ENCODE measurements around the gene CBFA2T2.

The CBFA2T2 gene

DNA sequence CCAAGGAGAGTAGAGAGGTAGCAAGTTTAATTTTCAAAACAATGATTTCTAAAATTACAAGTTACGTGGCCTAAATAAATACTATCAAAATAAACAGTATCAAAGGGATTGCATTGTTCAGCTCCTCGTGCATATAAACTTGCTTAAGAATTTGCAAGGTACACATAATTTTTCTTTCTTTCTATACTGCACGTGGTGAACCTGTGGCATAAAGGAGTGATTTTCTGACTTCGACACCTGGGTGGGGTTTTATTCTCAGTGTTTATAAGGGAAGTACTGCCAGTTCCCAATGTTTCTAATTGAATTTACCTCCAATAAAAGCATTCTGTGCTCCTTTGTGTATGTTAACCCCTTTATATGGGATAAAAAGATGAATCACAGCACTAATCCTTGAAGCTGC is 122.1 kb downstream of the CBFA2T2 start:
- no peak overlapping the region for H4K12ac ChIP-seq (ENCODE audit: low read depth, low read length)
- no peak overlapping the region for H2AK5ac ChIP-seq (ENCODE audit: low read length)
- no peak overlapping the region for H3K23ac ChIP-seq (ENCODE audit: low read length)
- H2BK12ac ChIP-seq (ENCODE audit: low read length), result no peak overlapping the region
- no peak overlapping the region for H3K18ac ChIP-seq (ENCODE audit: low read length)
- H3K4ac ChIP-seq (ENCODE audit: low read depth, low read length), result no peak overlapping the region
- H3K4me2 ChIP-seq (ENCODE audit: low read length), result no peak overlapping the region
- DNase-seq, result no peak
- H3K79me1 ChIP-seq (ENCODE audit: low read length), result no peaks in the 10 kb centered on the region
- H3K79me2 ChIP-seq (ENCODE audit: control insufficient read depth, insufficient read depth, low read length, poor library complexity), result no peaks in the 10 kb centered on the region
- H3K27ac ChIP-seq (ENCODE audit: low read depth, low read length), result no peak overlapping the region
- peaks cover 5 to 12% of the 10 kb centered on the region in 2 experiments for H3K36me3 ChIP-seq (ENCODE audit: control insufficient read depth in 1 of 2, insufficient read depth in 2 of 2, low read length in 2 of 2)
- H4K91ac ChIP-seq (ENCODE audit: low read depth, low read length), result no peak overlapping the region
- no peak overlapping the region for H2AFZ ChIP-seq (ENCODE audit: insufficient read depth, low read length, poor library complexity)
- no peaks in the 10 kb centered on the region for H3K9me3 ChIP-seq (ENCODE audit: insufficient read depth, low read depth, low read length)
- no peak overlapping the region for H3K9ac ChIP-seq (ENCODE audit: low read length)
- H3K4me1 ChIP-seq (ENCODE audit: control insufficient read depth in 1 of 2, insufficient read depth in 2 of 2, low read length in 2 of 2), result no peaks in the 10 kb centered on the region
- no peaks in the 10 kb centered on the region for H3K27me3 ChIP-seq (ENCODE audit: insufficient read depth, low read length)
- no CpG with 5 or more reads among the region's 4 CpGs for WGBS (ENCODE audit: extremely low coverage, insufficient coverage, insufficient read length)
- no peak overlapping the region for H2BK120ac ChIP-seq (ENCODE audit: insufficient read depth, low read length, poor library complexity)
- H2BK5ac ChIP-seq (ENCODE audit: low read depth, low read length, poor library complexity), result no peak overlapping the region
- H3K14ac ChIP-seq (ENCODE audit: low read length), result no peak overlapping the region
- H4K8ac ChIP-seq (ENCODE audit: low read depth, low read length), result no peak overlapping the region
- no peak overlapping the region for H3K4me3 ChIP-seq (ENCODE audit: low read depth, low read length)

DNA sequence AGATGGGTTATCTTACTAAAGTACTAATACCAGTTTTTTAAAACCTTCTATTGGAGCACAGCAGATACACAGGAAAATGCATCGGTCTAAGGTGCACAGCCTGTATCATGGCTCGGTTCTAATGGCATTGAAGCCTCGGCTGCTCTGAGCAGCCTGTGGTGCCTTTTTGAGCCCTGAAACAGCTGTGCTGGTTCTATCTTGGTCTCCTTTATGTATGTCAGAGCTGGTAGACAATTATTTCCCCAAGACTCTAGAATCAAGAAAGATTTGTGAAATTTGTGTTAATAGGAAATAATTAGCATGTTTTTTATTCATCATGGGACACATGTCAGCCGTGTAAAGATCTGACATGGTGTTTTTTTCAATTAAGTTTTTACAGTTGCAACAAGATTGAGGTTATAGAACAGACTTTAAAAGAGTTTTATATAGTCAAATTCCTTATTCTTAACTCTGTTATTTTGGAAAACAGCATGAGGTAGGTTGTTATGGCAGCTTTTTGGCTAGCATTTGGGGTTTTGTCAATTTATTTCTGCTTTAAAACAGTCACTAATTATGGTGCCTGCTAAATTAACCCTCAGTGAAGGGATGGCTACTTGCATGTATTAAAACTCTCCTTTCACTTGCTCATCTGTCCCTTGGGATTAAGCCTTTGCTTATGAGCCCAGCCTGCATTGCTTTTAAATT is 132.0 kb downstream of the CBFA2T2 start:
- Histone ChIP-seq H4K91ac (ENCODE audit: low read depth, low read length) (no peak overlapping the region), H3K23ac (ENCODE audit: low read length) (no peak overlapping the region), H3K4me1 (ENCODE audit: control insufficient read depth in 1 of 2, insufficient read depth in 2 of 2, low read length in 2 of 2) (no peaks in the 10 kb centered on the region), H3K79me1 (ENCODE audit: low read length) (no peaks in the 10 kb centered on the region), H2BK12ac (ENCODE audit: low read length) (no peak overlapping the region), H3K36me3 (ENCODE audit: control insufficient read depth in 1 of 2, insufficient read depth in 2 of 2, low read length in 2 of 2) (peaks cover 13 to 16% of the 10 kb centered on the region in 2 experiments), H3K4me3 (ENCODE audit: low read depth, low read length) (no peak overlapping the region), H4K8ac (ENCODE audit: low read depth, low read length) (no peak overlapping the region), H4K12ac (ENCODE audit: low read depth, low read length) (no peak overlapping the region), H3K18ac (ENCODE audit: low read length) (no peak overlapping the region), H3K9me3 (ENCODE audit: insufficient read depth, low read depth, low read length) (no peaks in the 10 kb centered on the region), H2AK5ac (ENCODE audit: low read length) (no peak overlapping the region), H3K27ac (ENCODE audit: low read depth, low read length) (no peak overlapping the region), H2BK5ac (ENCODE audit: low read depth, low read length, poor library complexity) (no peak overlapping the region), H3K4ac (ENCODE audit: low read depth, low read length) (no peak overlapping the region), H3K27me3 (ENCODE audit: insufficient read depth, low read length) (no peaks in the 10 kb centered on the region), H3K4me2 (ENCODE audit: low read length) (no peak overlapping the region), H2AFZ (ENCODE audit: insufficient read depth, low read length, poor library complexity) (no peak overlapping the region), H3K14ac (ENCODE audit: low read length) (no peak overlapping the region), H3K79me2 (ENCODE audit: control insufficient read depth, insufficient read depth, low read length, poor library complexity) (no peaks in the 10 kb centered on the region), H3K9ac (ENCODE audit: low read length) (no peak overlapping the region), H2BK120ac (ENCODE audit: insufficient read depth, low read length, poor library complexity) (no peak overlapping the region)
- DNase-seq, result no peak
- WGBS (ENCODE audit: extremely low coverage, insufficient coverage, insufficient read length), result no CpG with 5 or more reads among the region's 4 CpGs

DNA sequence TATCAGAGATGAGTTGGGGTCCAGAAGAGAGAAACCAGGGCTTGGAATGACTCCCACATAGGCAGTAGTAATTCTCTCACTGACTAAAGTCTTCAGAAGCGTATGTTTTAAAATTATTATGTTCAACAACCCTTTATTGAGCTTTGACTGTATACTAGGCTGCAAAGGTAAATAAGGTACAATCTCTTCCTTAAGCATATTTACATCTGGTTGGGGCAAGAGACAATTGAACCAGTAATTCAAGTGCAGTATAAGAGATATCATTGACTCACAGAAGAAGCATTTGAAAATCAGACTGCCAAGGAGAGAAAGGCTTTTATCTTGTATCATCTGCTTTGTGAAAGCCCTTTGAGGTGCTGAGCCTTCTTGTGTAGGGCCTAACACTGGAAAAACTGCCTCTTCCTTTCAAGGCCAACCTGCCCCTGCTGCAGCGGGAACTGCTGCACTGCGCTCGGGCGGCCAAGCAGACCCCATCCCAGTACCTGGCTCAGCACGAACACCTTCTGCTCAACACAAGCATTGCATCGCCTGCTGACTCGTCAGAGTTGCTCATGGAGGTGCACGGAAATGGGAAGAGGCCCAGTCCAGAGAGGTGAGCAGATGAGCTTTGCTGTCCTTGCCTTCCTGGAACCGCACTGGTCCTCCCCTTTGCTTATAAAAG is 132.9 kb downstream of the CBFA2T2 start:
- Histone ChIP-seq H2BK5ac (ENCODE audit: low read depth, low read length, poor library complexity) (no peak overlapping the region), H2BK12ac (ENCODE audit: low read length) (no peak overlapping the region), H3K36me3 (ENCODE audit: control insufficient read depth in 1 of 2, insufficient read depth in 2 of 2, low read length in 2 of 2) (peaks cover 16% of the 10 kb centered on the region in 2 experiments), H3K23ac (ENCODE audit: low read length) (no peak overlapping the region), H3K4ac (ENCODE audit: low read depth, low read length) (no peak overlapping the region), H2BK120ac (ENCODE audit: insufficient read depth, low read length, poor library complexity) (no peak overlapping the region), H3K14ac (ENCODE audit: low read length) (no peak overlapping the region), H4K12ac (ENCODE audit: low read depth, low read length) (no peak overlapping the region), H3K27ac (ENCODE audit: low read depth, low read length) (no peak overlapping the region), H3K79me2 (ENCODE audit: control insufficient read depth, insufficient read depth, low read length, poor library complexity) (no peaks in the 10 kb centered on the region), H3K9ac (ENCODE audit: low read length) (no peak overlapping the region), H3K4me2 (ENCODE audit: low read length) (no peak overlapping the region), H2AK5ac (ENCODE audit: low read length) (no peak overlapping the region), H3K4me3 (ENCODE audit: low read depth, low read length) (no peak overlapping the region), H3K27me3 (ENCODE audit: insufficient read depth, low read length) (no peaks in the 10 kb centered on the region), H3K79me1 (ENCODE audit: low read length) (no peaks in the 10 kb centered on the region), H4K8ac (ENCODE audit: low read depth, low read length) (no peak overlapping the region), H3K18ac (ENCODE audit: low read length) (no peak overlapping the region), H4K91ac (ENCODE audit: low read depth, low read length) (no peak overlapping the region), H3K9me3 (ENCODE audit: insufficient read depth, low read depth, low read length) (no peaks in the 10 kb centered on the region), H2AFZ (ENCODE audit: insufficient read depth, low read length, poor library complexity) (no peak overlapping the region), H3K4me1 (ENCODE audit: control insufficient read depth in 1 of 2, insufficient read depth in 2 of 2, low read length in 2 of 2) (no peaks in the 10 kb centered on the region)
- DNase-seq, result no peak
- WGBS (ENCODE audit: extremely low coverage, insufficient coverage, insufficient read length), result no CpG with 5 or more reads among the region's 10 CpGs

DNA sequence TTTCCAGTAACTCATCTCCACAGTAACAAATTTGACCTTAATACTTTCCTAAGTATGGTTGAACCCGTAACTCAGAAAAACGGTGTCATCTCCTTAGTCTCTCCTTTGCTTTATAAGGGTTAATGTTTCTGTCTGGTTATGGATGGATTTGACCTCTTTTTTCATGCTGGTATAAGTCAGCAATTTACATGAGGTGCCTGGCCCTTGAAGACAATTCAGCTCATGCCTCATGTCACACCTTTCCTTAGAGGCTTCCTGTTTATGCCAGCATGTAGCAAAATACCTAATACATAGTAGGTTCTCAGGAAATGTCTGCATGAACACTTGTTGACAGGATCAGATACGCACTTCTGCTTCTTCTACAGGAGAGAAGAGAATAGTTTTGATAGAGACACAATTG is 134.5 kb downstream of the CBFA2T2 start:
- no peak overlapping the region for H3K4ac ChIP-seq (ENCODE audit: low read depth, low read length)
- H3K14ac ChIP-seq (ENCODE audit: low read length), result no peak overlapping the region
- no peak overlapping the region for H2AK5ac ChIP-seq (ENCODE audit: low read length)
- no peak overlapping the region for H3K9ac ChIP-seq (ENCODE audit: low read length)
- H2BK120ac ChIP-seq (ENCODE audit: insufficient read depth, low read length, poor library complexity), result no peak overlapping the region
- H2AFZ ChIP-seq (ENCODE audit: insufficient read depth, low read length, poor library complexity), result no peak overlapping the region
- H3K23ac ChIP-seq (ENCODE audit: low read length), result no peak overlapping the region
- H3K27me3 ChIP-seq (ENCODE audit: insufficient read depth, low read length), result no peaks in the 10 kb centered on the region
- H3K79me1 ChIP-seq (ENCODE audit: low read length), result no peaks in the 10 kb centered on the region
- H3K4me3 ChIP-seq (ENCODE audit: low read depth, low read length), result no peak overlapping the region
- no peak for DNase-seq
- H4K91ac ChIP-seq (ENCODE audit: low read depth, low read length), result no peak overlapping the region
- no peak overlapping the region for H2BK5ac ChIP-seq (ENCODE audit: low read depth, low read length, poor library complexity)
- H3K79me2 ChIP-seq (ENCODE audit: control insufficient read depth, insufficient read depth, low read length, poor library complexity), result no peaks in the 10 kb centered on the region
- H2BK12ac ChIP-seq (ENCODE audit: low read length), result no peak overlapping the region
- H3K27ac ChIP-seq (ENCODE audit: low read depth, low read length), result no peak overlapping the region
- no peak overlapping the region for H3K18ac ChIP-seq (ENCODE audit: low read length)
- no CpG with 5 or more reads among the region's 3 CpGs for WGBS (ENCODE audit: extremely low coverage, insufficient coverage, insufficient read length)
- H4K12ac ChIP-seq (ENCODE audit: low read depth, low read length), result no peak overlapping the region
- no peak overlapping the region for H4K8ac ChIP-seq (ENCODE audit: low read depth, low read length)
- no peaks in the 10 kb centered on the region for H3K4me1 ChIP-seq (ENCODE audit: control insufficient read depth in 1 of 2, insufficient read depth in 2 of 2, low read length in 2 of 2)
- H3K36me3 ChIP-seq (ENCODE audit: control insufficient read depth in 1 of 2, insufficient read depth in 2 of 2, low read length in 2 of 2), result peaks cover 12 to 16% of the 10 kb centered on the region in 2 experiments
- H3K9me3 ChIP-seq (ENCODE audit: insufficient read depth, low read depth, low read length), result no peaks in the 10 kb centered on the region
- no peak overlapping the region for H3K4me2 ChIP-seq (ENCODE audit: low read length)

All from trophoblast cell (in vitro differentiated cells and primary cell).